DND-41 (cell line): Measurements from ENCODE around the gene CEP85.

Source experiments
- ATAC-seq: fragments of 200-7000 bp; cut with Tn5 transposase; 3 replicates; pipeline ENCODE4 v1.9.1; 2021; ENCODE audit warnings: low read depth; ENCODE audit not compliant: insufficient read depth
- DNase-seq: peaks from one replicate; pipeline ENCODE4 v3.0.0-alpha.2; 2020
- H2AFZ ChIP-seq: 2 replicates; pipeline ENCODE4 v1.6.0; 2012; ENCODE audit warnings: low read depth, low read length
- H3K27ac ChIP-seq: 2 replicates; pipeline ENCODE4 v1.5.1; 2012; ENCODE audit warnings: low read length, inconsistent platforms
- H3K27me3 ChIP-seq: fragments of 200-600 bp; sonication (generic); 2 replicates; pipeline ENCODE4 v1.6.0; 2012; ENCODE audit warnings: low read length, mild to moderate bottlenecking, inconsistent platforms; ENCODE audit not compliant: insufficient read depth, poor library complexity
- H3K36me3 ChIP-seq: 2 replicates; pipeline ENCODE4 v1.5.1; 2012; ENCODE audit warnings: low read length, inconsistent platforms; ENCODE audit not compliant: insufficient read depth
- H3K4me1 ChIP-seq: 2 replicates; pipeline ENCODE4 v1.5.1; 2012; ENCODE audit warnings: mild to moderate bottlenecking, low read length; ENCODE audit not compliant: insufficient read depth
- H3K4me2 ChIP-seq: 2 replicates; pipeline ENCODE4 v1.6.0; 2012; ENCODE audit warnings: mild to moderate bottlenecking, moderate library complexity, low read length, inconsistent platforms; ENCODE audit not compliant: insufficient read depth
- H3K4me3 ChIP-seq, 2 experiments: fragments of 200-600 bp in 1 of 2; shearing (Covaris generic) in 1 of 2; 2 replicates each; pipeline ENCODE4 v1.5.1; 2012 to 2016; ENCODE audit warnings: inconsistent platforms in 2 of 2, low read length in 2 of 2, mild to moderate bottlenecking in 2 of 2, low read depth in 1 of 2, moderate library complexity in 1 of 2
- H3K79me2 ChIP-seq: 2 replicates; pipeline ENCODE4 v1.6.0; 2012; ENCODE audit warnings: low read length, inconsistent platforms; ENCODE audit not compliant: insufficient read depth
- H3K9ac ChIP-seq: 2 replicates; pipeline ENCODE4 v1.6.0; 2012; ENCODE audit warnings: low read depth, mild to moderate bottlenecking, inconsistent platforms, low read length, moderate library complexity
- H3K9me3 ChIP-seq: 2 replicates; pipeline ENCODE4 v1.5.1; 2012; ENCODE audit warnings: low read length, moderate library complexity, mild to moderate bottlenecking, inconsistent platforms; ENCODE audit not compliant: insufficient read depth, severe bottlenecking
- H4K20me1 ChIP-seq: 2 replicates; pipeline ENCODE4 v1.6.0; 2012; ENCODE audit warnings: low read length; ENCODE audit not compliant: insufficient read depth
- EZH2 ChIP-seq: IDR thresholded peaks from 3 replicates; pipeline ENCODE4 v1.6.1; 2012; ENCODE audit warnings: borderline replicate concordance, low read depth, mild to moderate bottlenecking, moderate library complexity, low read length, inconsistent platforms; ENCODE audit not compliant: severe bottlenecking
- TF ChIP-seq, protein P1 (sequence below): IDR thresholded peaks from 2 replicates; pipeline ENCODE4 v1.5.1; 2012; ENCODE audit warnings: borderline replicate concordance, low read length, moderate library complexity, mild to moderate bottlenecking; ENCODE audit not compliant: poor library complexity, severe bottlenecking; ENCODE audit errors: extremely low read depth

CEP85 gene

DNA sequence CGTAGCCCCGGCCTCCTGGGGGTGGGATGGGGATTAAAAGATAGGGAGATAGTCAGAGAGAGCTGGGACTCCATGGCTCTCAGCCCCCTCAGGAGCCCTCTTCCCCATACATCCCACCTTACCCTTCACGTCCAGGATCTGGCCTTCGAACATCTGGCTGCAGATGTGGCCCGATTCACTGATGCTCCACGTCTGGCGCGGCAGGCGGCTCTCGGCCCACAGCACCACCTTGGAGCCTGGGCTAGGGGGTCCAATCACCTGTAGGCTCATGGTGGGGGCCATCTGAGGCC, 88.0 kb downstream of the CEP85 start:
- Histone ChIP-seq H3K9me3 (no peaks in the 10 kb centered on the region), H3K79me2 (no peaks in the 10 kb centered on the region), H3K9ac (peak overlapping the region; percentile 15; the same call in 1 of the 2 replicates), H2AFZ (no peak overlapping the region), H3K27ac (no peak overlapping the region), H4K20me1 (no peaks in the 10 kb centered on the region), H3K4me2 (no peak overlapping the region), H3K36me3 (no peaks in the 10 kb centered on the region), H3K4me3 (no peak overlapping the region), H3K27me3 (no peaks in the 10 kb centered on the region), H3K4me1 (peaks cover 20% of the 10 kb centered on the region)
- DNase-seq = no peak
- ATAC-seq = no peak
- TF ChIP-seq, protein P1, sequence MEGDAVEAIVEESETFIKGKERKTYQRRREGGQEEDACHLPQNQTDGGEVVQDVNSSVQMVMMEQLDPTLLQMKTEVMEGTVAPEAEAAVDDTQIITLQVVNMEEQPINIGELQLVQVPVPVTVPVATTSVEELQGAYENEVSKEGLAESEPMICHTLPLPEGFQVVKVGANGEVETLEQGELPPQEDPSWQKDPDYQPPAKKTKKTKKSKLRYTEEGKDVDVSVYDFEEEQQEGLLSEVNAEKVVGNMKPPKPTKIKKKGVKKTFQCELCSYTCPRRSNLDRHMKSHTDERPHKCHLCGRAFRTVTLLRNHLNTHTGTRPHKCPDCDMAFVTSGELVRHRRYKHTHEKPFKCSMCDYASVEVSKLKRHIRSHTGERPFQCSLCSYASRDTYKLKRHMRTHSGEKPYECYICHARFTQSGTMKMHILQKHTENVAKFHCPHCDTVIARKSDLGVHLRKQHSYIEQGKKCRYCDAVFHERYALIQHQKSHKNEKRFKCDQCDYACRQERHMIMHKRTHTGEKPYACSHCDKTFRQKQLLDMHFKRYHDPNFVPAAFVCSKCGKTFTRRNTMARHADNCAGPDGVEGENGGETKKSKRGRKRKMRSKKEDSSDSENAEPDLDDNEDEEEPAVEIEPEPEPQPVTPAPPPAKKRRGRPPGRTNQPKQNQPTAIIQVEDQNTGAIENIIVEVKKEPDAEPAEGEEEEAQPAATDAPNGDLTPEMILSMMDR = no peak
- TF ChIP-seq EZH2 = no peak

- no peaks in the 10 kb centered on the region for H3K79me2 ChIP-seq
- no peak overlapping the region for H2AFZ ChIP-seq
- DNase-seq (no peak), ATAC-seq (no peak)
- no peaks in the 10 kb centered on the region for H3K27me3 ChIP-seq
- H3K4me3 ChIP-seq = no peak overlapping the region
- H3K4me2 ChIP-seq = no peak overlapping the region
- no peak overlapping the region for H3K9ac ChIP-seq
- H3K27ac ChIP-seq = no peak overlapping the region
- H3K9me3 ChIP-seq = no peaks in the 10 kb centered on the region
- TF ChIP-seq, protein P1 = no peak
- no peak for TF ChIP-seq EZH2
- peaks cover 26% of the 10 kb centered on the region for H3K4me1 ChIP-seq
- H3K36me3 ChIP-seq = no peaks in the 10 kb centered on the region
- no peaks in the 10 kb centered on the region for H4K20me1 ChIP-seq
These were observed 89.4 kb downstream of the CEP85 start for GRCh38 chr1:26323382-26323781.

DNA sequence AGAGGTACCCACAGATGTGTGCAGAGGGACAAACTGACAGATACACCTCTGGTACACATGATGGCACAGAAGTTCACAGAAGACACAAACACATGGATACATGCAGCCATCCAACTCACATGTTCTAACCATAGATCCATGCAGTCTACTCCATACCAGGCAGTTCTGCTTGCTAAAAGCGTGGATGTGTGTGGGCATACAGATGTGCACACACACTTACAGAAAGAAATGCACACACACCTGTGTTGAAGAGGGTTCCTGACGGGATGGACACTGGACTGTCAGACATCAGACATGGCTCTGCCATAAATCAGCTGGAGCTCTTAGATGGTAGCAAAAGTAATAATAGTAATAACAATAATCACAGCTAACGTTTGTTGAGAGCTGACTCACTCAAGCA, 90.5 kb downstream of the CEP85 start:
- no peak for DNase-seq

More for the DNA sequence above, 90.5 kb downstream of the CEP85 start:
- TF ChIP-seq, protein P1 = no peak
- TF ChIP-seq EZH2 = no peak
- no peaks in the 10 kb centered on the region for H3K79me2 ChIP-seq
- H3K36me3 ChIP-seq = no peaks in the 10 kb centered on the region
- no peak overlapping the region for H3K4me2 ChIP-seq
- H3K4me3 ChIP-seq = no peak overlapping the region
- no peaks in the 10 kb centered on the region for H4K20me1 ChIP-seq
- no peaks in the 10 kb centered on the region for H3K27me3 ChIP-seq
- H3K9me3 ChIP-seq = no peaks in the 10 kb centered on the region
- no peak overlapping the region for H3K9ac ChIP-seq
- ATAC-seq = no peak
- H2AFZ ChIP-seq = no peak overlapping the region
- no peak overlapping the region for H3K27ac ChIP-seq
- H3K4me1 ChIP-seq = peaks cover 31% of the 10 kb centered on the region
